B cell (primary cell): ENCODE measurements around the gene INAFM2.

Experiments used
- CTCF ChIP-seq: fragments of 200-600 bp; IDR thresholded peaks from one replicate; pipeline ENCODE4 v1.8.0; 2022; ENCODE audit warnings: antibody characterized with exemption, mild to moderate bottlenecking
- EZH2 ChIP-seq: IDR thresholded peaks from 2 replicates; pipeline ENCODE4 v1.6.1; 2012; ENCODE audit warnings: borderline replicate concordance, low read depth, mild to moderate bottlenecking, moderate library complexity, low read length; ENCODE audit not compliant: insufficient read depth, poor library complexity, severe bottlenecking

- TF ChIP-seq CTCF (no peak), EZH2 (no peak)
These were observed 807 bp upstream of the INAFM2 start for GRCh38 chr15:40322531-40323238.
